Neural progenitor cell (in vitro differentiated cells): ENCODE data around the gene PNCK.

Source experiments
- EZH2 ChIP-seq: fragments of 200-600 bp; sonication (generic); IDR thresholded peaks from 2 replicates; pipeline ENCODE4 v1.6.1; 2017; ENCODE audit warnings: antibody characterized with exemption, mild to moderate bottlenecking, moderate library complexity
- EZH2phosphoT487 ChIP-seq: fragments of 200-600 bp; sonication (generic); IDR thresholded peaks from 2 replicates; pipeline ENCODE4 v1.6.1; 2017; ENCODE audit warnings: antibody characterized with exemption
- TF ChIP-seq, protein P1 (sequence below): fragments of 200-600 bp; sonication (generic); IDR thresholded peaks from 2 replicates; pipeline ENCODE4 v1.5.1; 2017; ENCODE audit warnings: antibody characterized with exemption, mild to moderate bottlenecking

DNA sequence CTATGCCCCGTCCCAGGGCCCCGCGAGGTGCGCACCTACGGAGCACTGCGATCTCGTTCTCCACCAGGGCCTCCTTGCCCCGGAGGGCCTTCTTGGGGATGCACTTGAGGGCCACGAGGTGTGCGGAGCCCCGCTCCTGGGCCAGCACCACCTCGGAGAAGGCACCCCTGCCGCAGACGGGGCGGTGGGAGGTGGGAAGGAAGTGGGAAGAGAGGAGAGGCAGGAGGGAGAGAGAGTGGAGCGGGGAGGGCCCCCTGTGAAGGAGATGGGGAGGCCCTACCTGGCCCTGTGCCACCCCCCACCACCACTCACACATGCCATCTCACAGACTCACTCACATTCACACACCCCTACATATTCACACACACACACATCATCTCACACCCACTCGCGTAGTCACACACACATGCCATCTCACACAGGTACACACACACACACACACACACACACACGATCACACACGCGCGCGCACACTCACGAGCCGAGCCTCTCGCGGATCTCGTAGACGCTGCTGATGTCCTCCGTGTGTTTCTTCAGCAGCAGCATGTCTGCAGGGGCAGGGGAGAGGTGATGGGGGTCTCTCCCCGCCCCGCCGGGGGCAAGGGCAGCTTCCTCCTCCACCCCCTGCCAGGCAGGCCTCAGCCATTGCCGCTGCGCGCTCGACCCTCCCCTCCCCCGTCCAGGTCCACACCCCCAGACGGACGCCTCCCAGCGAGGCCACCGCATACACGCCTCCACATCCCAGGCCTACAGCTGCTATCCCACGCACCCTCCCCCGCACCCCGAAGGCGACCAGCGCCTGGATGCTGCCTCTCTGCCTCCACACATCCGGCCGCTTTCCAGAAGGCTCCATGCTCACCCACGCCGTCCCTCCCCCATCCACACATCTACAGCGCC is 834 bp downstream of the PNCK start:
- TF ChIP-seq, protein P1, sequence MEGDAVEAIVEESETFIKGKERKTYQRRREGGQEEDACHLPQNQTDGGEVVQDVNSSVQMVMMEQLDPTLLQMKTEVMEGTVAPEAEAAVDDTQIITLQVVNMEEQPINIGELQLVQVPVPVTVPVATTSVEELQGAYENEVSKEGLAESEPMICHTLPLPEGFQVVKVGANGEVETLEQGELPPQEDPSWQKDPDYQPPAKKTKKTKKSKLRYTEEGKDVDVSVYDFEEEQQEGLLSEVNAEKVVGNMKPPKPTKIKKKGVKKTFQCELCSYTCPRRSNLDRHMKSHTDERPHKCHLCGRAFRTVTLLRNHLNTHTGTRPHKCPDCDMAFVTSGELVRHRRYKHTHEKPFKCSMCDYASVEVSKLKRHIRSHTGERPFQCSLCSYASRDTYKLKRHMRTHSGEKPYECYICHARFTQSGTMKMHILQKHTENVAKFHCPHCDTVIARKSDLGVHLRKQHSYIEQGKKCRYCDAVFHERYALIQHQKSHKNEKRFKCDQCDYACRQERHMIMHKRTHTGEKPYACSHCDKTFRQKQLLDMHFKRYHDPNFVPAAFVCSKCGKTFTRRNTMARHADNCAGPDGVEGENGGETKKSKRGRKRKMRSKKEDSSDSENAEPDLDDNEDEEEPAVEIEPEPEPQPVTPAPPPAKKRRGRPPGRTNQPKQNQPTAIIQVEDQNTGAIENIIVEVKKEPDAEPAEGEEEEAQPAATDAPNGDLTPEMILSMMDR: no peak
- TF ChIP-seq EZH2 (no peak), EZH2phosphoT487 (no peak)
